Measurements from ENCODE around the gene DNAH10.
"Not testable (repeated sequence)": the region's sequence is repeated elsewhere in the genome, so short reads cannot be mapped to it uniquely, and the experiment has no call there.

Gene DNAH10

DNA sequence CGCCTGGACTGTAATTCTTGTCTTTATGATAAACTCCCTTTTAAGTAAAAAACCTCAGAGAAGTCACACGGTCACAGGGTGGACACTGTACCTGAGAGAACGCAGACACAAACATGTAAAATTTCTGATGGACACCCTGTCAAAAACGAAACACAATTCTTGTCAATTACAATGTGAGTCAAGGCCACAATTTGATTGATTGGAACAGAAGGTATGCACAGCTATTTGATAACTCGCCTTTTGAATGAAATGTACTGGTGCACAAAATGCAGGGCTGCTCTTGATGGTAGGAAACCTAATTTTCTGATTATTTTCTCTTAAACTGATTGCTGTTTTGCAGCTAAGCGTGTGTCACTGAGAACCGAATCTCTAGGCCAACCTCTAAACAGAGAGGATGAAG is 9.2 kb downstream of the DNAH10 start:
- TF ChIP-seq, protein P1, sequence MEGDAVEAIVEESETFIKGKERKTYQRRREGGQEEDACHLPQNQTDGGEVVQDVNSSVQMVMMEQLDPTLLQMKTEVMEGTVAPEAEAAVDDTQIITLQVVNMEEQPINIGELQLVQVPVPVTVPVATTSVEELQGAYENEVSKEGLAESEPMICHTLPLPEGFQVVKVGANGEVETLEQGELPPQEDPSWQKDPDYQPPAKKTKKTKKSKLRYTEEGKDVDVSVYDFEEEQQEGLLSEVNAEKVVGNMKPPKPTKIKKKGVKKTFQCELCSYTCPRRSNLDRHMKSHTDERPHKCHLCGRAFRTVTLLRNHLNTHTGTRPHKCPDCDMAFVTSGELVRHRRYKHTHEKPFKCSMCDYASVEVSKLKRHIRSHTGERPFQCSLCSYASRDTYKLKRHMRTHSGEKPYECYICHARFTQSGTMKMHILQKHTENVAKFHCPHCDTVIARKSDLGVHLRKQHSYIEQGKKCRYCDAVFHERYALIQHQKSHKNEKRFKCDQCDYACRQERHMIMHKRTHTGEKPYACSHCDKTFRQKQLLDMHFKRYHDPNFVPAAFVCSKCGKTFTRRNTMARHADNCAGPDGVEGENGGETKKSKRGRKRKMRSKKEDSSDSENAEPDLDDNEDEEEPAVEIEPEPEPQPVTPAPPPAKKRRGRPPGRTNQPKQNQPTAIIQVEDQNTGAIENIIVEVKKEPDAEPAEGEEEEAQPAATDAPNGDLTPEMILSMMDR (IDR thresholded peaks at IDR 0.05) = no peak
- Histone ChIP-seq H3K27ac (no peak overlapping the region), H3K4me3 (no peak overlapping the region)
- DNase-seq (ENCODE audit: low spot score) = no peak

DNA sequence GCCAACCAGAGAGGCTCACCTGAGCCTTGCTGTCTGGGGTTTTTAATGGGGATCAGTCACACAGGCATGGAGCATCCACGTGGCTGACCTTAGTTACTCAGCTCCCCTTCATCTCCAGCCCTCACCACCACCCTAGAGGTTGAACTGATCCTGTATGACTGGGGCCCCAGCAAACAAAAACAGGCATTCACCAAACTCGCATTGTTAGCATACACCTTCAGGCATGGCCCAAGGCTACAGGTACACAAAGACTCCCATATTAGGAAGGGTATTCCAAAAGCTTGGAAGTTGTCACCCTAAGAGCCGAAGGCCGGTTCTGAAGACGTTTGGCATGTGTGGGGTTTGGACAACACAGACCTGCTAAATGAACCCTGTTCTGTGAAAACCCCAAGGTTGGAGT is 10.0 kb downstream of the DNAH10 start:
- TF ChIP-seq, protein P1 (IDR thresholded peaks at IDR 0.05) = no peak

DNA sequence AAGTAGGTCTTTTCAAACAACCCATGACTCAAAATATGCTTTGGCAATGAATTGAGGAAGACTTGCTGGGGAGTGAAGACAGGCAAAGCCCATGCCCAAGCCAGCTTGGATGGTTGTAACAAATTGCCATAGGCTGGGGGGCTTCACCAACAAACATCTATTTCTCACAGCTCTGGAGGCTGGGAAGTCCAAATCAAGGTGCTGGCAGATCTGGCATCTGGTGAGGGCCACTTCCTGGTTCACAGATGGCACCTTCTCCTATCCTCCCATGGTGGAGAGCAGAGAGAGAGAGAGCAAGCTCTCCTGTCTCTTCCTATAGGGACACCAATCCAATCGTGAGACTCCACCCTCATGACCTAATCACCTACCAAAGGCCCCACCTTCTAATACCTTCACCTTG is 11.3 kb downstream of the DNAH10 start:
- no peak overlapping the region for H3K4me3 ChIP-seq
- TF ChIP-seq, protein P1 (IDR thresholded peaks at IDR 0.05) = no peak
- no peak for DNase-seq (ENCODE audit: low spot score)
- no peak overlapping the region for H3K27ac ChIP-seq

More for the DNA sequence above, 10.0 kb downstream of the DNAH10 start:
- Histone ChIP-seq H3K27ac (no peak overlapping the region), H3K4me3 (no peak overlapping the region)
- no peak for DNase-seq (ENCODE audit: low spot score)

DNA sequence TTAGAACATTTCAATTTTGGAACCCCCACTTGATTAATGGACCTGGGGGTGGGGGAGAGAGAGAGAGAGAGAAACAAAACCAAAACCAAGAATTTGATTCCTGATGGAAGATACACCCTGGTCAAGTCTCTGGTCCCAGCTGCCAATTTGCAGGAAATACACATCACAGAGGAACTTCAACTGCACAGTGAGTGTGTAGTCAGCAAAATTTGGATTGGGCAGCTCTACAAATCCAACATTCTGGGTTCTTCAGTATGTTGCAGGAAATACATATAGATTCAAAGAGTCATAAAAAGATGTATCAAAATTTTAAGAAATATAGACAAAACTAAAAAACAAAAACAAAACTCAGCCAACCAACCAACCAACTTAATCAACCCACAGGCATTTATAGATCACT is 17.4 kb downstream of the DNAH10 start:
- Histone ChIP-seq H3K27ac (no peak overlapping the region), H3K4me3 (no peak overlapping the region)
- TF ChIP-seq, protein P1 (IDR thresholded peaks at IDR 0.05) = no peak
- no peak for DNase-seq (ENCODE audit: low spot score)

DNA sequence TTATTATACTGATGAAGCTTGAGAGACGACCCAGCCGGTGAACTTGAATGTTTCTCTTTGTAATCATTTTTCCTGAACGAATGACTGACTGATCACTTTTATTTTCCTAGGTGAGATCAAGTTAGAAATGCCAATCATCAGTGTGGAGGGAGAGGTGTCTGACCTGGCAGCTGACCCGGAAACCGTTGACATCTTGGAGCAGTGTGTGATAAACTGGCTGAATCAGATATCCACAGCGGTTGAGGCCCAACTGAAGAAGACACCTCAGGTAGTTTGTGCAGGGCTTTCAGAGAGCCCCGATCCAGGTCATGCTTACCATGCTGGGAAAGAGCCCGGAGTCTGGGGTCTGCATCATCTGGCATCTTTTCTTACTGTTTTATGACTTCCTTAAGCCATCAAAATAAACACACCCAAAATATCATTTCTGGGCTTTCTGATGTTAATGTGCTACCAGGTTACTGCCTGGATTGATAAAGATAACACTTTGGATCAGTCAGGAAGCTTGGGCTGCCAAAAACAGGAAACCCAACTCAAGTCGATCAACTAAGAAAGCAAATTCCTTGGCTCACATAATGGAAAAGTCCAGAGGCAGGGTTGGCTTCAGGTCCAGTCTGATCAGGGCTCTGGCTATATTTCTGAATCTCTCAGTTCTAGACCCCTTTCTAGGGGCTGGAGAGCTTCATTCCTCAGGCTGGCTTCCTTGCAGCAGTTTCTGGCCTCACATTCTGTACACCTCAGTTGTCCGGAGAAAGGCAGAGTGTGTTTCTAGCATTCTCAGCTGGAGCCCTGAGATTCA is 21.1 kb downstream of the DNAH10 start:
- H3K27ac ChIP-seq = no peak overlapping the region
- TF ChIP-seq, protein P1 (IDR thresholded peaks at IDR 0.05) = no peak
- no peak for DNase-seq (ENCODE audit: low spot score)

DNA sequence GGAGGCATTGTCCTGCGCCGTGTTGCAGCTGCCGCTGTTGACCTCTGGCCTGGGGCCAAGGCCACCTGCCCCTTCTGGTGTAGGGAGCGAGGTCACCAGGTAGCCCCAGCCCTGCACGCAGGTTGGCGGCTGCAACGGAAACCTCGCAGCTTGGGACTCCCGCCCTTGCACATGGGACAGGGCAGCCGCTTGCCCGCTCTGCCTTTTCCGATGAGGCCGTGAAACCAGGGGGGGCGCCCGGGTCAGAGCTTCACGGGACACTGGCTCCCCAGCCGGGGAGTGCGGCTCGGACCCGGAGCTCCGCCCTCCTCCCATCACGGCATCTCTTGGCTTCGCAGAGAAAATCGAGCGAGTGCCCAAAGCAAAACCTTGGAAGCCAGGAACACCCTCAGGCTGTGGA is 25.4 kb downstream of the DNAH10 start:
- Histone ChIP-seq H3K4me3 (no peak overlapping the region), H3K27ac (no peak overlapping the region)
- no peak for DNase-seq (ENCODE audit: low spot score)
- TF ChIP-seq, protein P1 (IDR thresholded peaks at IDR 0.05) = no peak

More for the DNA sequence above, 21.1 kb downstream of the DNAH10 start:
- no peak overlapping the region for H3K4me3 ChIP-seq

DNA sequence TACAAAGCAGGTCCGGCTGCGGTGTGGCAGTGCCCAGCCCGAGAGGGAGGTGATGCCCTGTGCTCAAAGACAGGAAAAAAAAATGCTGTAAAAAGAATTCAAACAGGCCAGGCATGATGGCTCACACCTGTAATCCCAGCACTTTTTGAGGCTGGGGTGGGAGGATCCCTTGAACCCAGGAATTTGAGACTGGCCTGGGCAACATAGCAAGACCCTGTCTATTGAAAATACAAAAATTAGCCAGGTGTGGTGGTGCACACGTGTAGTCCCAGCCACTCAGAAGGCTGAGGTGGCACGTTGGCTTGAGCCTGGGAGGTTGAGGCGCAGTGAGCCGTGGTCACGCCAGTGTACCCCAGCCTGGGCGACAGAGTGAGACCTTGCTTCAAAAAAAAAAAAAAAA is 26.4 kb downstream of the DNAH10 start:
- Histone ChIP-seq H3K27ac (no peak overlapping the region), H3K4me3 (no peak overlapping the region)
- DNase-seq (ENCODE audit: low spot score) = no peak
- TF ChIP-seq, protein P1 (IDR thresholded peaks at IDR 0.05) = no peak

DNA sequence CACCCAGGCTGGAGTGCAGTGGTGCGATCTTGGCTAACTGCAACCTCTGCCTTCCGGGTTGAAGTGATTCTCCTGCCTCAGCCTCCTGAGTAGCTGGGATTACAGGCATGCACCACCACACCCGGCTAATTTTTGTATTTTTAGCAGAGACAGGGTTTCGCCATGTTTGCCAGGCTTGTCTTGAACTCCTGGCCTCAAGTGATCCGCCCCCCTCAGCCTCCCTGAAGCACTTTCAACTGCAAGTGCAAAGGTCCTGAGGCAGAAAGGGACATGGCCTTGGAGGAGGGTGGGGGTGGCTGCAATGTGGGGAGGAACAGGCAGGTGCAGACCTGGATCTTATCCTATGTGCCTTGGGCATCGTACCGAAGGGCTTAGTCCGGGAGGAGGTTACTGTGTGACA is 27.3 kb downstream of the DNAH10 start:
- not testable (repeated sequence) for H3K27ac ChIP-seq; DNase-seq (ENCODE audit: low spot score); H3K4me3 ChIP-seq
